ENCODE data around the gene NPY2R. TPM values are rescaled to one million over a fixed set of nuclear protein-coding genes. Genes with fewer than 3 reads are reported as not detected.
A peak's percentile ranks its signal among the peaks of the same experiment; 100 is the strongest.

The NPY2R gene, protein sequence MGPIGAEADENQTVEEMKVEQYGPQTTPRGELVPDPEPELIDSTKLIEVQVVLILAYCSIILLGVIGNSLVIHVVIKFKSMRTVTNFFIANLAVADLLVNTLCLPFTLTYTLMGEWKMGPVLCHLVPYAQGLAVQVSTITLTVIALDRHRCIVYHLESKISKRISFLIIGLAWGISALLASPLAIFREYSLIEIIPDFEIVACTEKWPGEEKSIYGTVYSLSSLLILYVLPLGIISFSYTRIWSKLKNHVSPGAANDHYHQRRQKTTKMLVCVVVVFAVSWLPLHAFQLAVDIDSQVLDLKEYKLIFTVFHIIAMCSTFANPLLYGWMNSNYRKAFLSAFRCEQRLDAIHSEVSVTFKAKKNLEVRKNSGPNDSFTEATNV
- not detected for total RNA-seq
- under 1 TPM; 0.01 to 0.07 TPM for polyA plus RNA-seq
- long read RNA-seq, donor 1 = 0 reads
- long read RNA-seq, donor 2 = 0 reads
- long read RNA-seq, donor 3 = 0 reads

DNA sequence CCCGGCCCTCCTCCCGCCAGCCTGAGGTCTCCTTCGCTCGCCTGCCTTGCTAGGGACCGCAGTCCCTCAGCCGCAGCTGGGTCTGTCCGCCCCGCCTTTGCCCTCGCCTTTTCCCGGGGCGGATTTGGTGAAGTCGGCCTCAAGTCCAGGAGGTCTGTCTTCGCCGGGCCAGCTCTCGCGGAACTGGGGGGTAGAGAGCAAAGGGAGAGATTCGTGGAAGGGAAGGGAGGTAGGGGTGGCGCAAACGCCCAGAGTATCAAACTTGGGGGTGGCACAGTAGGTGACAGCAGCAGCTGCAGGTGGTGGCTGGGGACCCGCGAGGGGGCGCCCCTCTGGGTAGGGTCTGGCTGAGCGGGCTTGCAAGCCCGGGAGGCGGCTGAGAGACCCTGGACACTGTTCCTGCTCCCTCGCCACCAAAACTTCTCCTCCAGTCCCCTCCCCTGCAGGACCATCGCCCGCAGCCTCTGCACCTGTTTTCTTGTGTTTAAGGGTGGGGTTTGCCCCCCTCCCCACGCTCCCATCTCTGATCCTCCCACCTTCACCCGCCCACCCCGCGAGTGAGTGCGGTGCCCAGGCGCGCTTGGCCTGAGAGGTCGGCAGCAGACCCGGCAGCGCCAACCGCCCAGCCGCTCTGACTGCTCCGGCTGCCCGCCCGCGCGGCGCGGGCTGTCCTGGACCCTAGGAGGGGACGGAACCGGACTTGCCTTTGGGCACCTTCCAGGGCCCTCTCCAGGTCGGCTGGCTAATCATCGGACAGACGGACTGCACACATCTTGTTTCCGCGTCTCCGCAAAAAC, at the start of gene NPY2R:
Gene NPY2R, plus strand, starts transcription at position 379 of the 797 bp plus-strand sequence. CDS start 5,304 bp downstream, outside the sequence.
- DNase-seq (peak in 1 of 2 donors; percentile 11), ATAC-seq (peak in 3 of 8 donors; percentile 25 to 59 (median 28))
- Histone ChIP-seq H3K36me3 (no peaks in the 10 kb centered on the region), H3K4me1 (peaks cover 0 to 16% (median 8%) of the 10 kb centered on the region in 9 donors), H3K27ac (no peak within 1 kb of the TSS), H3K9me3 (no peaks in the 10 kb centered on the region), H3K4me3 (peak within 1 kb of the TSS in 8 of 10 donors; percentile 4 to 46 (median 25)), H3K27me3 (peaks cover 10 to 68% (median 40%) of the 10 kb centered on the region in 7 donors)
- intact Hi-C loops (cut with DNase I) = no loop called here
- TF ChIP-seq, protein P1, sequence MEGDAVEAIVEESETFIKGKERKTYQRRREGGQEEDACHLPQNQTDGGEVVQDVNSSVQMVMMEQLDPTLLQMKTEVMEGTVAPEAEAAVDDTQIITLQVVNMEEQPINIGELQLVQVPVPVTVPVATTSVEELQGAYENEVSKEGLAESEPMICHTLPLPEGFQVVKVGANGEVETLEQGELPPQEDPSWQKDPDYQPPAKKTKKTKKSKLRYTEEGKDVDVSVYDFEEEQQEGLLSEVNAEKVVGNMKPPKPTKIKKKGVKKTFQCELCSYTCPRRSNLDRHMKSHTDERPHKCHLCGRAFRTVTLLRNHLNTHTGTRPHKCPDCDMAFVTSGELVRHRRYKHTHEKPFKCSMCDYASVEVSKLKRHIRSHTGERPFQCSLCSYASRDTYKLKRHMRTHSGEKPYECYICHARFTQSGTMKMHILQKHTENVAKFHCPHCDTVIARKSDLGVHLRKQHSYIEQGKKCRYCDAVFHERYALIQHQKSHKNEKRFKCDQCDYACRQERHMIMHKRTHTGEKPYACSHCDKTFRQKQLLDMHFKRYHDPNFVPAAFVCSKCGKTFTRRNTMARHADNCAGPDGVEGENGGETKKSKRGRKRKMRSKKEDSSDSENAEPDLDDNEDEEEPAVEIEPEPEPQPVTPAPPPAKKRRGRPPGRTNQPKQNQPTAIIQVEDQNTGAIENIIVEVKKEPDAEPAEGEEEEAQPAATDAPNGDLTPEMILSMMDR (IDR thresholded peaks at IDR 0.05) = no peak
- WGBS, 2 donors = 1 to 2% methylated on average over 49 to 55 of the region's 55 CpGs

GRCh38 chr4:155161357-155161756, 47.1 kb upstream of the NPY2R start:
- no peaks in the 10 kb centered on the region for H3K4me1 ChIP-seq
- no peaks in the 10 kb centered on the region for H3K9me3 ChIP-seq
- WGBS, 2 donors = 81 to 89% methylated on average over 3 of the region's 3 CpGs
- ATAC-seq = no peak
- intact Hi-C loops (cut with DNase I) = no loop called here
- TF ChIP-seq, protein P1 (IDR thresholded peaks at IDR 0.05) = no peak
- no peak overlapping the region for H3K4me3 ChIP-seq
- no peak overlapping the region for H3K27ac ChIP-seq
- no peak for DNase-seq
- no peaks in the 10 kb centered on the region for H3K36me3 ChIP-seq
- H3K27me3 ChIP-seq = no peaks in the 10 kb centered on the region

DNA sequence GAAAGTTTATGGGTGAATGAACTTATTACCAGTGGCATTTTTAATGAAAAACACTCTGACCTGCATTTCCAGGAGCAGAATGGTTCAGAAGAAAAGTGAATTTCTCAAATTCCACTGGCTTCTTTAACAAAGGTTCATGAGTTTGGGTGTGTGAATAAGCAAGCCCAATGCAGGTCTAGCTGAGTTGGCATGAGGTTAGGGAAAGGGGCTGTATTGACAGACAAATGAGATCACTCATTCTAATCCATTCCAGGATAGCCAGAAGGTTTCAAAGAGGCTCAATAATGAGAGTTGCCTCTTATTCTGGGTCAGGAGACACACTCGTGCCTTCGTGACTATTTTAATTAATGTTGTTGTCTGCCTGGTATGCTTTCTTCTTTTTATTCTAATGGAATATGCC, 43.7 kb upstream of the NPY2R start:
- no peaks in the 10 kb centered on the region for H3K27me3 ChIP-seq
- DNase-seq (no peak), ATAC-seq (no peak)
- intact Hi-C loops (cut with DNase I) = no loop called here
- H3K4me3 ChIP-seq = no peak overlapping the region
- TF ChIP-seq, protein P1 (IDR thresholded peaks at IDR 0.05) = no peak
- no peaks in the 10 kb centered on the region for H3K4me1 ChIP-seq
- no peaks in the 10 kb centered on the region for H3K36me3 ChIP-seq
- no peak overlapping the region for H3K27ac ChIP-seq
- WGBS, 2 donors = 54 to 67% methylated on average over 2 of the region's 2 CpGs
- peaks cover 0 to 14% (median 0%) of the 10 kb centered on the region in 11 donors for H3K9me3 ChIP-seq

- ATAC-seq (no peak), DNase-seq (no peak)
- TF ChIP-seq, protein P1 (IDR thresholded peaks at IDR 0.05) = no peak
- 54 to 71% methylated on average over 4 of the region's 4 CpGs for WGBS, 2 donors
- intact Hi-C loops (cut with DNase I) = no loop called here
- Histone ChIP-seq H3K9me3 (peaks cover 0 to 14% (median 0%) of the 10 kb centered on the region in 11 donors), H3K27me3 (no peaks in the 10 kb centered on the region), H3K36me3 (no peaks in the 10 kb centered on the region), H3K4me3 (no peak overlapping the region), H3K4me1 (no peaks in the 10 kb centered on the region), H3K27ac (no peak overlapping the region)
Measured at GRCh38 chr4:155170569-155170968, 37.9 kb upstream of the NPY2R start.

Measured in heart right ventricle (tissue), 16 donors.